HG02884 (cell line): Measurements from ENCODE around the gene TNNC1.

Source experiments
- ATAC-seq: cut with Tn5 transposase; IDR thresholded peaks from one replicate; pipeline ENCODE4 v1.9.1; 2021; ENCODE audit warnings: mild to moderate bottlenecking, moderate library complexity; ENCODE audit not compliant: unreplicated experiment

Gene TNNC1

GRCh38 chr3:52443791-52444687 is 9.8 kb downstream of the TNNC1 start:
- ATAC-seq: no peak

- ATAC-seq: no peak
Measured at GRCh38 chr3:52443268-52443610, 10.6 kb downstream of the TNNC1 start.

GRCh38 chr3:52442409-52443267 is 11.2 kb downstream of the TNNC1 start:
- ATAC-seq: no peak

- no peak for ATAC-seq
Measured at GRCh38 chr3:52441772-52442332, 12.0 kb downstream of the TNNC1 start.

DNA sequence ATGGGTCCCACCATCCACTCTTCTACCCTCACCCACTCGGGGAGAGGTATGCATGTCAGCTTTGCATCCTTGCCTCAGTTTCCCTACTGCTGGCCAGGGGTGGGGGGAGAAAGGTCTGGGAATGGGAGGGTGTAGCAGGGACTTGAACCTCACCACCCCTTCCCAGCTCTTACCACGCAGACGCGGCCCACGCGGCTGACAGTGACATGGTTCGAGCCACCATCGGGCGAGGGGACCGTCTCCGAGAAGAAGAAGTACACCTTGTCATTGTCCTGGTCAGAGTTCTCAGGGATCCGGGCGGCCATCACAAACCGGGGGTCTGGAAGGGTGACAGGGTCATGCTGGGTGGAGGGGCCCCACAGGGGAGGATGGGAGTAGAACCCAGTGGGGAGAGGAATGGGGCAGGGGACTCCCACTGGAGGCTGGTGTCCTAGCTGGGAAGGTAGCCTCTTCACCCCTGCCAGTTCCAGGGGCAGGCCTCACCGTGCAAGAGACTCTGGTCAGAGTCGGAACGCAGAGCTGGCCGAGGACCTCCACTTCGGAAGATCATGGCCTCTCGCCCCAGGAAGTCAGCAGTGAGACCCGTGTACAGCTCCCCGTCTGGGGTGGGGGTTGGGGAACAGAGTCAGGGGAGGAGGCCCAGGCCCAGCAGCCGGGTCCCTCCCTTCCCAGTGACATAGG is 12.6 kb downstream of the TNNC1 start:
- no peak for ATAC-seq

DNA sequence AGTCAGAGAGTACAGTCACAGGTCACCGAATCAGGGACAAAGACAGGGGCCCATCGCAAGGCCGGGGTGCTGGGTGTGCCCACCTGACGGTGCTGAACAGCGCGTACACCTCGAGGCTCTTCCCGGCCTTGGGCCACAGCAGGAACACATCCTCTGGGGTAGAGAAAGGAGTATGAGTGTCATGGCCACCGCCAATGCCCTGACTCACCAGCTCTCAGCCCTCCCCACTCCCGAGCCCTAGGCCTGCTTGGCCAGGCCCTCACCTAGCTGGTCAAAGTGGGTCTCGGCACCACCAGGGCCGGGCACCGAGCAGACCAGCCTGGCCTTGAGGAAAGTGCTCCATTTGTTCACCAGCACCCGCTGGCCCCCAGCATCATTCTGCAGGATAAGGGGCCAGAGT is 13.2 kb downstream of the TNNC1 start:
- ATAC-seq: no peak

- no peak for ATAC-seq
Measured at GRCh38 chr3:52440249-52440551, 13.6 kb downstream of the TNNC1 start.

DNA sequence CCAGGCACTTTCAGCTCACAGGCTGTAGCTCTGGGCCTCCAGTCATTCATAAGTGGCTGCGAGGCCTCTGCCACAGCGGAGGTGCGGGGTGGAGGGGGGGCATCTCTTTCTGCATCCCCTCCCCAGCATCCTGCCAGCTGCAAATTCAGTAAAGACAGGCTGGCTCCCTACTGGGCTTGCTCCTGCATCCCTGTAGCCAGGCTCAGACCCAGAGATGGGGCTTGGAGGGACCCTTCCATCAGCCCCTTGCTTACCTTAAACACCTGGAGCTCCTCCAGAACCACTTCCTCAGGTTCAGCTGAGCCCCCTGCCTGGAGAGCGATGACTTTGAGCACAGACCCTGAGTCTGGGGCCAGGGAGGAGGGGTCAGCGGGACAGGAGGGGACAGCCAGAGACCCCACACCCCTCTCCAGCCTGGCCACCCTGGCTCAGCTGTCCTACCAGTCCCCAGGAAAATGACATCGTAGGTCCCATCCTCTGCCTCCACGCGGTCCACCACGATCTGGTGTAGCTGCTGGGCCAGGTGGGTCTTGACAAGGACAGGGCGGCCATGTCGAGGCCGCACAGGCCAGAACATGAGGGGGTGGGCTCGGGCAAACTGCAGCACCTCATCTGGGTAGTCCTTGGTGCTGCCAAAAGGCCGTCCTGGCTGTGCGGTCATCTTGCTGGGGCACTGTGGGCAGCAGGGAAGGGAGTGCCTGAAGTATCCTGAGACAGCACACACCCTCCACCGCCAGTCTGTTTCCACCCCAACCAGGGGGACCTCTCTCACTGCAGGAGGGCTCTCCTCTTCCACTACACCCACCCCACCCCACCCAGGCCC is 14.2 kb downstream of the TNNC1 start:
- ATAC-seq: no peak

GRCh38 chr3:52438579-52439425 is 15.0 kb downstream of the TNNC1 start:
- ATAC-seq: no peak

DNA sequence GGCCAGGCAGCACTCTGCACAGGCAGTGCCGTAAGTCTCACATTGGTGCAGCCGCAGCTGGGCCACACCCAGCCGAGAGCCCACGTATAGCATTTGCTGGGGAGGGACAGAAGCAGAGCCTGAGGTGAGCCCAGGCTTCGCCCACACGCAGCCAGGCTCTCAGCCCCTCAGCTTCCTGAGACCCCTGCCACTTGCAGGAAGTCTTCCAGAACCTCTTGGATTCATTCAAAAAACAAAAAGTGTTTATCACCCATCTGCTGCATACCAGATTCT is 15.8 kb downstream of the TNNC1 start:
- ATAC-seq: no peak

DNA sequence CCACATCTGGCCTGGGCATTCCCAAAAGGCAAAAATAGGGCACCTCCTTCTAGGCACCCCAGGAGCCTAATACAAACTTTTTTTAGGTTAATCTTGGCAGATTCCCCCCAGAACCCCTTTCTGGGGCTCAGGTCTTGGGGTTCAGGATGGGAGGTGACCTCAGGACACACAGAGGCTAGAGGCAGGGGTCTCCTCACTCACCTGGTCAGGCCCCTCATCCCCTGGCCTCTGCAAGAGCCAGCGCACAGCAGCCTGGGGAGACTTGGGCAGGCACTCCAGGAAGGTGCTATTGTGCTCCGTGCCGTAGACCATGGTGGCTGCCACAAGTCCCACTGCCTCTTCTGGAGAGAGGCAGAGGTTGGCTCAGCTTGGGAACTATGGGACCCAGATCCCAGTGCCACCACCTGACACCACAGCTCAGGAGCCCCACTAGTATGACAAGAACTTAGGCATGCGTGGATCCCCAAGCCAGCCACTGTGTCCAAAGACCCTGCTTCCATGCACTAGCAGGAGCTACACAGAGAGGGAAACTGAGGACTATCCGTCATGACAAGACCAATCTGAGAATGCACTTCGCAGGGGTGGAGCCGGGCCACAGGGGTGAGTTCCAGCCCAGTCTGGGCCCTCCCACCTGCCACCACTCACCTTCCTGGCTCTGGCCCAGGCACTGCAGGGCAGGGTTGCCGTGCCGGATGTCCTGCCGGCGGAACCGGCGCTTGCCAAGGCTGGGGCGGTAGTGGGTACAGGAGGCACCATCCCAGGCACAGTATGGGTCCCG is 16.3 kb downstream of the TNNC1 start:
- no peak for ATAC-seq

DNA sequence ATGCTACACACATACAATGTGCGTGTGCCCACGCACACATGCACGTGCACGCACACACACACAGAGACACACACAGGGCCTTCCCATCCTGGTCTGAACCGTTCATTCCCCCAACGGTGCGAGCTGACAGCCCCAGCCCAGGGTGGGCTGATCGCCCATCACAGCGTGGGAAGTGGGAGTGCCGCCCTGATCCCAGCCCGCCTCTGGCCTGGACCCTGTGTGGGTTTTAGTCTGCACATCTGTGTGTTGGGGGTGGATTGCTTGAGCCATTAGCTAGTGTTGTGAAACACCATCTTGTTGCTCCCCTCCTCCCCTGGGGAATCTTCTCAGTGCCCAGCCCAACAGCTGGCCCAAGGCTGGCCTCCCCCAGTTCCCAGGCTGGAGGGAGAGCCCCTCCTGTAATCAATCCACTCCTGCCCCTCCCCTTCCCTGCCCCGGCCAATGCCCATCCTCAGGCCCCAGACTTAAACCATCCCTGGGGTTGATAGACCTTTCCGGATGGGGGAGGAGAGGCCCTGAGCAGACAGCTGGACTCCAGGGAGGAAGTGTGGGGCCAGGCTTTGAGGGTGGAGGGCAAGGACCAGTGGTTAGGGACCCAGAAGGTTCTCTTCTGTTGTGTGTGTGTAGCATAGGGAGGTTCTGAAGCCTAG is 17.2 kb downstream of the TNNC1 start:
- no peak for ATAC-seq

DNA sequence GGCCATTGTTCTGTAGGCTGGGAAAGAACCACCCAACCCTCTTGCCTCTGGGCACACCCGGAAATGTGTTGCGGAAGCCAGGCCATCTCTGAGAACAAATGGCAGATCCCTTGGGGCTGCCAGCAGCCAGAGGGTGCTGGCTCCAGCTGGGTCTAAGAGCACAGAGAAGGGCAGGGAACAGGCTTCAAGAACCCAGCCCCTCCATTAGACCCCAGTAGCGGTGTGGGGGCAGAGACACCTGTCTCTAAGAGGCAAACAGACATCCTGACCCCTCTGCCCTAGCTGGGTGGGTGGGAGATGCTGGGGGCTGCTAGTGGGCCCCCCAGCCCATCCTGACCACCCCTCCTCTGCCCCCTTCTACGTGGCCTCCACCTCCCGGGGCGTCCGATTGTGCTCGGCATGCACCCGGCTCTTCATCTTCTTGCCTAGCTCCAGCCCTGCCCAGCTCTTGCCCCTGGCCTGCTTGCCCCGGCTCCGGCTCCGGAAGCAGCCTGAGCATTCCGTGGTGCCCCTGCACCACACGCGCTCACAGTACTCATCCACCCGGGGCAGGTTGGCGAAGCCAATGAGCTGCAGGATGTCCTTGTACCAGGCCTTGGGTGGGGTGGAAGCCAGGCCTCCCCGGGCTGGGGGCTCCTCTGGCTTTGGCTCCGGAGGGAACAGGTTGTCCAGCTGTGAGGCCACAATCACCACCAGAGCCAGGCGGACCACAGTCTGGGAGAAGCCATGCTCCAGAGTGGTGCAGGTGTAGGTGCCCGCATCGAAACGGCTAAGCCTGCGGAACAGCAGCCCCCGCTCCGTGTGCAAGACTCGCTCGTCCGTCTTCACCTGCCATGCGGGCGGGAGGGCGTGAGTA is 18.4 kb downstream of the TNNC1 start:
- ATAC-seq: no peak

DNA sequence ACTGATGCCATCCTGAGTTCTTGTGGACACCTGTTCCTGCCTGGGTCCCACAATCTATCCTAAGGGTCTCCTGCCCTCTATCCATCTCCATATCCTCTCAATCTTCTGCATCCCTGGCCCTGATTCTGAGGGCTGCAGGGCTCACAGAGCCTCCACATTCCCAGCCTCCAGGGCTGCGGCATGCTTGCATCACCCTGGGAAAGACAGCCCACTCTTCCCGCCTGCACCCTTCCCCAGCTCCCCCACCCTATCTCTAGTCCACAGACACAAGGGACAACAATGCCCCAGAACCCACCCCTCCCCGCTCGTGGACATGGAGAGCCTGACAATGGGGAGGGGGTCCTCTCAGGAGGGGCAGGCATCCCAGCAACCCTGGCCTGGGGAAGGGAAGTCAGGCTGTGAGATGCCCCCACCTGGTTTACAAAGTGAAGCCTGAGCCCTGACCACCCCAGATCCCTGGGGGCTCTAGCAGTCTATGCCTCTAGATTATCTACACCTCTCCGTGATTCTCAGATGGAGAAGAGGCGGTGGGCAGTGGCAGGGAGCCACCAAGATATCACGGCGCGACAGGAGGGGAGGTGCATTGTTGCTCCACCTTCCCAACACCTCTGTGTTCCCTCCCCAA is 19.2 kb downstream of the TNNC1 start:
- ATAC-seq: no peak

DNA sequence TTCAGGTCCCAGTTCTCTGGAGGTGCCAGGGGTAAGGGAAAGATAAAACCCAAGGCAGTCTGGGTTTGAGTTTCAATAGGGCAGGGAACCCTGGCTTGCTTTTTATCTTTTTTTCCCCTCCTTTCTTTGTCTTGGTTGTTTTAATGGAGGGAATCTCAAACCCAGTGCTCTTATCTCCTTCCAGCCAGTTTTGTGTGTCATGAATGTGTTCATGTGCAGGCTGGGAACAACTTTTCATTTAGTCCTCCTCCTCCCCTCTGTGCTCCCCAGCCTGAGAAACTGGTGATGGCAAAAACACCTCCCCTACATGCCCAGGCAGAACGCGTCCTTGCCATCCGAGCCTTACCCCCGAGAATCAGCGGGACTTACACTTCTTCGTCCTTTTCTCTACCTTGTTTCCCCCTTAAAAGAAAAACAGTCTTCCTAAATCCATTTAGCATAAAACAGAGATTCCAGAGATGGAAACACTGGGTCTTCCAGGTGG is 19.8 kb downstream of the TNNC1 start:
- ATAC-seq: no peak

DNA sequence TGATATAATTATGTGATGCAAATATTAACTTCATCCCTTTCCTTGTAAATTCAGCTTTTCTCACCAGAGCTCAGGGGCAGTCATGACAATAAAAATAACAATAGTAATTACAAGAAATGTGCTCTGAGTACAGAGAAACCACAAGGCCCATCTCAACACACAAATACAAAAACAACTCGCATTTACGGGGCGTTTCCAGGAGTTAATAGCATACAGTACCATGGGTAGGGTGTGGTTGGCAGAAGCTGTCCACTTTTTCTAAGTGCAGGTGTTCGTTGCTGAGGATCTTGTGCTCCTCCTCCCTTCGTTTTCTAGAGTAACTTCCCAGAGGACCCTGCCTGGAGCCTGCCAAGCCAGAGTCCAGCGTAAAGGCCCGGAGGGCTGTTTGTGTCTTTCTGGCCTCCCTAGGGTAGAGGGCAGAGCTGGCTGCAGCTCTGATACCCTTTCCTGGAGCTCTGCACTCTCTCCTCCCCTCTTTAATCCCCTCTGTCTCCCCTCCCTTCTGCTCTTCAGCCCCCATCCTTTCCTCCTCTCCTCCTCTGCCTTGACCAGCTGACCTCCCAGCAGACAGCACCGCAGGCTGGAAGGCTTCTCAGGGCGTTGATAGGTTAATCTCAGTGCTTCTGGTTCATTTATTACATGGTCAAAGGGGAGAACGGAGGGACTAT is 20.4 kb downstream of the TNNC1 start:
- ATAC-seq: no peak
